ENCODE data around the gene COL8A2.

GRCh38 chr1:36154335-36154734 is 29.3 kb upstream of the COL8A2 start:
- TF ChIP-seq EP300 (conservative IDR thresholded peaks at IDR 0.05; ENCODE audit: poor library complexity, severe bottlenecking) (no peak), CTCF (IDR thresholded peaks at IDR 0.05; ENCODE audit: poor library complexity, severe bottlenecking) (no peak)

Measured in neural cell (in vitro differentiated cells).